ENCODE data around the gene UCHL3. TPM values are rescaled to one million over a fixed set of nuclear protein-coding genes. Genes with fewer than 3 reads are reported as not detected.
"Not testable (repeated sequence)": the region's sequence is repeated elsewhere in the genome, so short reads cannot be mapped to it uniquely, and the experiment has no call there.

Gene UCHL3
- total and polyA plus RNA-seq, 2 experiments from 2014 or later, result 64.6 to 143 TPM

DNA sequence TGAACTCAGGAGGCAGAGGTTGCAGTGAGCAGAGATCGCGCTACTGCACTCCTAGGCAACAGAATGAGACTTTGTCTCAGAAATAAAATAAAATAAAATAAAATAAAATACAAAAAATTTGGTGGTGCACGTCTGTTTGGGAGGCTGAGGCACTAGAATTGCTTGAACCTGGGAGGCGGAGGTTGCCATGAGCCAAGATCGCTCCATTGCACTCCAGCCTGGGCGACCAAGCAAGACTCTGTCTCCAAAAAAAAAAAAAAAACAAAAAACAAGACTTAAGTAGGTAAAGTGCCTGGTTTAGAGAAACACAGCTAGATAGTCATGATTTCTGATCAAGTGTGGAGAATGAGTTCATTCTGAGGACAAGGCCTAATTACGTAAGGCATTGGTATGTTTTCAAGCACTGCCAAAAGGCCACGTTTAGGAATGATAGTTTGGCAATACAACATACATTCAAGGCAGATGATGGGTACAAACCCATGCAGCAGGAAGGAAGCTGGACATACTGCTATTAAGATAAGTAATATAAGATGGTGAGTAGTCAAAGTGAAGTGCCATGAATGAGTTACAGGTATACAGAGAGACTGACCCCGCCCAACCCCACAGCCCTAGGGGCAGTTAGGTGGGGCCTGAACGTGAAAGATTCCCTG is 4.8 kb upstream of the UCHL3 start (continued):
- TF ChIP-seq, protein P1, sequence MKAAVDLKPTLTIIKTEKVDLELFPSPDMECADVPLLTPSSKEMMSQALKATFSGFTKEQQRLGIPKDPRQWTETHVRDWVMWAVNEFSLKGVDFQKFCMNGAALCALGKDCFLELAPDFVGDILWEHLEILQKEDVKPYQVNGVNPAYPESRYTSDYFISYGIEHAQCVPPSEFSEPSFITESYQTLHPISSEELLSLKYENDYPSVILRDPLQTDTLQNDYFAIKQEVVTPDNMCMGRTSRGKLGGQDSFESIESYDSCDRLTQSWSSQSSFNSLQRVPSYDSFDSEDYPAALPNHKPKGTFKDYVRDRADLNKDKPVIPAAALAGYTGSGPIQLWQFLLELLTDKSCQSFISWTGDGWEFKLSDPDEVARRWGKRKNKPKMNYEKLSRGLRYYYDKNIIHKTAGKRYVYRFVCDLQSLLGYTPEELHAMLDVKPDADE (IDR thresholded peaks at IDR 0.05), result no peak
- no peak for TF ChIP-seq STAT1 (IDR thresholded peaks at IDR 0.05; ENCODE audit: unreplicated experiment)
- TF ChIP-seq ZNF331 (CRISPR knock-in tag; IDR thresholded peaks at IDR 0.05; ENCODE audit: low read depth), result no peak

DNA sequence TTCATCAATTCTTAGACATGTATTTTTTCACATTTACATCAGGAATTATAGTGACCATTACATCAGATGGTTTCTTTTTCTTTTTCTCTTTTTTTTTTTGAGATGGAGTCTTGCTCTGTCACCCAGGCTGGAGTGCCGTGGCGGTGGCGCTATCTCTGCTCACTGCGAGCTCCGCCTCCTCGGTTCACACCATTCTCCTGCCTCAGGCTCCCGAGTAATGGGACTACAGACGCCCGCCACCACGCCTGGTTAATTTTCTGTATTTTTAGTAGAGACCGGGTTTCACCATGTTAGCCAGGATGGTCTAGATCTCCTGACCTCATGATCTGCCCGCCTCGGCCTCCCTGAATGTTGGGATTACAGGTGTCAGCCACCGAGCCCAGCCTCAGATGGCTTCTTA is 4.2 kb upstream of the UCHL3 start:
- H3K27me3 ChIP-seq (ENCODE audit: insufficient read depth); DNase-seq (ENCODE audit: low spot score); H3K27ac Mint-ChIP-seq; H3K27ac ChIP-seq (ENCODE audit: low read depth); H3K79me2 ChIP-seq (replicated peaks; ENCODE audit: insufficient read depth); H3K36me3 ChIP-seq (ENCODE audit: insufficient read depth); H3K27me3 Mint-ChIP-seq (ENCODE audit: insufficient read depth, low read depth, poor library complexity); H3K9me3 Mint-ChIP-seq; H3K4me3 ChIP-seq; H3K9me2 ChIP-seq (ENCODE audit: insufficient read depth); H3K4me2 ChIP-seq; H3K36me3 Mint-ChIP-seq (ENCODE audit: low read depth); H2AFZ ChIP-seq; H3K4me1 Mint-ChIP-seq; ATAC-seq; H3K4me1 ChIP-seq (ENCODE audit: insufficient read depth); H4K20me1 ChIP-seq (replicated peaks; ENCODE audit: insufficient read depth); H3F3A ChIP-seq (replicated peaks; ENCODE audit: low read depth); H3K4me3 Mint-ChIP-seq: not testable (repeated sequence)

DNA sequence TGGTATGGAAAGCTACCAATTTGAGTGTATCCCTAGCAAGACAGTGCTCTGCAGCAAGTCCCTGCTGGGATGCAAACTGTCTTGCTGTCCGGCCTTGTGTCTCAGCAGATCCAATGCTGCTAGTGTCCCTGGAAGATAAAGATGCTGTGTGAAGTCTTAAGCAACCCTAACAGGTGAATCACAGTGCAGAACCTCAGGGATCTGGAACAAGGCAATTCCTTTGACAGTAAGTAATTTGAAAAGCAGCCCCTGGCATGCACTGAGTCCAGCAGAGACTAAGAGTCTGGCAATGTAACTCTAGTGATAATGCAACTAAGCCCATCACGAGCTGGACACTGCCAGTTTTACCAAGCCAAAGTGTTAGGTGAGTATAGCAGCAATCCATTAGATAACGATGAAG is 1.7 kb upstream of the UCHL3 start:
- Mint-ChIP-seq H3K36me3 (ENCODE audit: low read depth) (no peaks in the 10 kb centered on the region; the same call in 2 of the 3 replicates), H3K9me3 (no peaks in the 10 kb centered on the region), H3K4me3 (no peak overlapping the region), H3K27me3 (ENCODE audit: insufficient read depth, low read depth, poor library complexity) (peaks cover 7% of the 10 kb centered on the region), H3K4me1 (peaks cover 12% of the 10 kb centered on the region), H3K27ac (no peak overlapping the region)
- Histone ChIP-seq H3K36me3 (ENCODE audit: insufficient read depth) (no peaks in the 10 kb centered on the region), H3K4me3 (no peak overlapping the region), H3K27me3 (ENCODE audit: insufficient read depth) (no peaks in the 10 kb centered on the region), H3K79me2 (replicated peaks; ENCODE audit: insufficient read depth) (peaks cover 22% of the 10 kb centered on the region), H3K27ac (ENCODE audit: low read depth) (no peak overlapping the region), H3K4me1 (ENCODE audit: insufficient read depth) (peaks cover 4% of the 10 kb centered on the region), H3F3A (replicated peaks; ENCODE audit: low read depth) (no peaks in the 10 kb centered on the region), H4K20me1 (replicated peaks; ENCODE audit: insufficient read depth) (no peaks in the 10 kb centered on the region), H2AFZ (no peak overlapping the region), H3K9me2 (ENCODE audit: insufficient read depth) (no peaks in the 10 kb centered on the region), H3K4me2 (no peak overlapping the region)
- no peak for ATAC-seq
- no peak for DNase-seq (ENCODE audit: low spot score)
- no peak for TF ChIP-seq ZNF331 (CRISPR knock-in tag; IDR thresholded peaks at IDR 0.05; ENCODE audit: low read depth)
- TF ChIP-seq, protein P2, sequence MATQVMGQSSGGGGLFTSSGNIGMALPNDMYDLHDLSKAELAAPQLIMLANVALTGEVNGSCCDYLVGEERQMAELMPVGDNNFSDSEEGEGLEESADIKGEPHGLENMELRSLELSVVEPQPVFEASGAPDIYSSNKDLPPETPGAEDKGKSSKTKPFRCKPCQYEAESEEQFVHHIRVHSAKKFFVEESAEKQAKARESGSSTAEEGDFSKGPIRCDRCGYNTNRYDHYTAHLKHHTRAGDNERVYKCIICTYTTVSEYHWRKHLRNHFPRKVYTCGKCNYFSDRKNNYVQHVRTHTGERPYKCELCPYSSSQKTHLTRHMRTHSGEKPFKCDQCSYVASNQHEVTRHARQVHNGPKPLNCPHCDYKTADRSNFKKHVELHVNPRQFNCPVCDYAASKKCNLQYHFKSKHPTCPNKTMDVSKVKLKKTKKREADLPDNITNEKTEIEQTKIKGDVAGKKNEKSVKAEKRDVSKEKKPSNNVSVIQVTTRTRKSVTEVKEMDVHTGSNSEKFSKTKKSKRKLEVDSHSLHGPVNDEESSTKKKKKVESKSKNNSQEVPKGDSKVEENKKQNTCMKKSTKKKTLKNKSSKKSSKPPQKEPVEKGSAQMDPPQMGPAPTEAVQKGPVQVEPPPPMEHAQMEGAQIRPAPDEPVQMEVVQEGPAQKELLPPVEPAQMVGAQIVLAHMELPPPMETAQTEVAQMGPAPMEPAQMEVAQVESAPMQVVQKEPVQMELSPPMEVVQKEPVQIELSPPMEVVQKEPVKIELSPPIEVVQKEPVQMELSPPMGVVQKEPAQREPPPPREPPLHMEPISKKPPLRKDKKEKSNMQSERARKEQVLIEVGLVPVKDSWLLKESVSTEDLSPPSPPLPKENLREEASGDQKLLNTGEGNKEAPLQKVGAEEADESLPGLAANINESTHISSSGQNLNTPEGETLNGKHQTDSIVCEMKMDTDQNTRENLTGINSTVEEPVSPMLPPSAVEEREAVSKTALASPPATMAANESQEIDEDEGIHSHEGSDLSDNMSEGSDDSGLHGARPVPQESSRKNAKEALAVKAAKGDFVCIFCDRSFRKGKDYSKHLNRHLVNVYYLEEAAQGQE (IDR thresholded peaks at IDR 0.05; ENCODE audit: unreplicated experiment), result no peak
- TF ChIP-seq NANOG (IDR thresholded peaks at IDR 0.05; ENCODE audit: borderline replicate concordance), result no peak
- TF ChIP-seq, protein P3, sequence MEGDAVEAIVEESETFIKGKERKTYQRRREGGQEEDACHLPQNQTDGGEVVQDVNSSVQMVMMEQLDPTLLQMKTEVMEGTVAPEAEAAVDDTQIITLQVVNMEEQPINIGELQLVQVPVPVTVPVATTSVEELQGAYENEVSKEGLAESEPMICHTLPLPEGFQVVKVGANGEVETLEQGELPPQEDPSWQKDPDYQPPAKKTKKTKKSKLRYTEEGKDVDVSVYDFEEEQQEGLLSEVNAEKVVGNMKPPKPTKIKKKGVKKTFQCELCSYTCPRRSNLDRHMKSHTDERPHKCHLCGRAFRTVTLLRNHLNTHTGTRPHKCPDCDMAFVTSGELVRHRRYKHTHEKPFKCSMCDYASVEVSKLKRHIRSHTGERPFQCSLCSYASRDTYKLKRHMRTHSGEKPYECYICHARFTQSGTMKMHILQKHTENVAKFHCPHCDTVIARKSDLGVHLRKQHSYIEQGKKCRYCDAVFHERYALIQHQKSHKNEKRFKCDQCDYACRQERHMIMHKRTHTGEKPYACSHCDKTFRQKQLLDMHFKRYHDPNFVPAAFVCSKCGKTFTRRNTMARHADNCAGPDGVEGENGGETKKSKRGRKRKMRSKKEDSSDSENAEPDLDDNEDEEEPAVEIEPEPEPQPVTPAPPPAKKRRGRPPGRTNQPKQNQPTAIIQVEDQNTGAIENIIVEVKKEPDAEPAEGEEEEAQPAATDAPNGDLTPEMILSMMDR (conservative IDR thresholded peaks at IDR 0.05; ENCODE audit: low read depth in 2 of 2), result no peak
- TF ChIP-seq CREB1 (CRISPR knock-in tag; IDR thresholded peaks at IDR 0.05; ENCODE audit: low read depth), result no peak

Measured in GM23338 (cell line).